Stimulated activated CD4-positive, alpha-beta T cell treated with anti-CD3 and anti-CD28 coated beads, Interleukin-1b, Interleukin-23, amount 100 ng/mL, for 1 hour (primary cell): Measurements from ENCODE around the gene IMPG2.
"Not testable (repeated sequence)": the region's sequence is repeated elsewhere in the genome, so short reads cannot be mapped to it uniquely, and the experiment has no call there.

Experiments
- DNase-seq, 2 donors: peaks; one replicate each; pipeline ENCODE4 v3.0.0-alpha.2; 2020; ENCODE audit warnings: low read depth in 2 of 2

Gene IMPG2

DNA sequence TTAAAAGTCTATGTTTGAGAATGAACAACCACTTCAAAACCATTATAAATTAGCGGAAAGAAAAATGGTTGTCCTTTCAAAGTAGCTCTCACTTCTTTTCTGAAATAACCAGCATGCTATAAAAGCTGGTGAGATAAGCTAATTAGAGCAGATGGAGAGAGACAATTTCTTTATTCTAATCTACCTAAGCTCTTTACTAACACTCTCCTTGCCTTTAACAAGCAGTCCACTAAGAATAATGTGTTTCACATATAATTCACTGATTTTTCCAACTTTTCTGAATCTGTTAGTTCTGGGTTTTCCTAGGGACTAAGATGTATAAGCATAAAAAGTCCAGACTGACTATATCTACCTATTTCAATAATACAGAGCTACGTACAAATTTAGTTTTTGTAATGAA lies at the start of gene IMPG2:
IMPG2 (minus strand) TSS at position 101 of the 400 bp plus-strand sequence. CDS start 203 bp downstream, outside the sequence.
- DNase-seq = no peak

GRCh38 chr3:101362406-101362805 lies 42.0 kb upstream of the IMPG2 start:
- no peak for DNase-seq

- no peak for DNase-seq
Measured at GRCh38 chr3:101351829-101352228, 31.5 kb upstream of the IMPG2 start.

DNA sequence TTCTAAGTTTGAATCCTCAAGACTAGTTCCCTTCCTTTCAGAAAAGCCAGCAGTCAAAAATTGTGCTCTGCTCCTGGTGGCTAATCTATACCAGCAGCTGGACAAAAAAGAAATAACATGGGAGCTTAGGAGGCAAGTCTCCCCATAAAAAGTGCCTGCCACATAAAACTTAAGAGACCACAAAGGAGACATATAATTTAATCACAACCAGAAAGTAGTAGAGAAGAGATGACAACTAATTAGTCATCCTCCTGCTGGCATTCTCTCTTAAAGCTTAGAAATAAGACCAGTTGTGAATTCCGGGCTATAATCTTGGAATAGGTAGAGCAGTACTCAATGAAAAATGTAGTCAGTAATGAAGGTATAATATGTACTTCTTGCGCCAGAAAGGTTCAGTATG lies 20.2 kb upstream of the IMPG2 start:
- no peak for DNase-seq

DNA sequence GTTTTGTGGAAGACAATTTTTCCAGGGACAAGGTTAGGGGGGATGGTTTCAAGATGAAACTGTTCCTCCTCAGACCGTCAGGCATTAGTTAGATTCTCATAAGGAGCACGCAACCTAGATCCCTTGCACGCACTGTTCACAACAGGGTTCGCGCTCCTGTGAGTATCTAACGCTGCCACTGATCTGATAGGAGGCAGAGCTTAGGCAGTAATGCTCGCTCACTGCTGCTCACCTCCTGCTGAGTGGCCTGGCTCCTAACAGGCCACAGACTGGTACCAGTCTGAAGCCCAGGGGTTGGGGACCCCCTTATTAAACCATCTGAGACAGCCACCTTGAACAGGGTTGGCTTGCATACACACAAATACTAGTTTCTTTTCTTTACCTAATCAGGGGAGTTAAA lies 13.5 kb upstream of the IMPG2 start:
- no peak for DNase-seq

DNA sequence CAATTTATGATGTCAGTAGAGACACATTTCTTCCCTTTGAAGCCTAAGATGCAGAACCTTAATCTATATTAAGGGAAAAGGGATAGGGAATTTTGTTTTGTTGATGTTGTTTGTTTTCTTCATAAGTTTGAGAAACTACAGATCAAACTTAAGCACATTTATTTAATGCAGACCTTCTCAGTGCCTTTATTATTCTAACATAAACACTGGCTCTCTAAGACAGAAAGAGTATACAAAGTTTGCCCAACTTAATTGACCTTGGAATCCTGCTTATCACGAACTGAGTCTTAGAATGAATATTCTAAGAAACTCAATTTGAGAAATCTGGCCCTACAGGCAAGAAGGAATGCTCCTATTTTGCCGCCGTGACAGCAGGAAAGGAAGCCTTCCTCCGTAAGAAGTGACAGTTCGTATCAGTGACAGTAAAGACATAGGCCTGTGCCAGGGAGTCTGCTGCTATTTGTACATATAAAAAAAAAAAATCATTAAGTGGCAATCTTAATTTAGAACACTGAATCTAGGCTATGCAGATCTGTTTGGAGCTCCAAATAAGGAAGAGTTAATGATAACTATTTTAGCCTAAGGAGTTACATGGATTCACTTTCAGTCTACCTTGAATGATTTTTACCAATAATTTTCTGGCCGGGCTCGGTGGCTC lies 8.8 kb upstream of the IMPG2 start:
- DNase-seq = no peak

DNA sequence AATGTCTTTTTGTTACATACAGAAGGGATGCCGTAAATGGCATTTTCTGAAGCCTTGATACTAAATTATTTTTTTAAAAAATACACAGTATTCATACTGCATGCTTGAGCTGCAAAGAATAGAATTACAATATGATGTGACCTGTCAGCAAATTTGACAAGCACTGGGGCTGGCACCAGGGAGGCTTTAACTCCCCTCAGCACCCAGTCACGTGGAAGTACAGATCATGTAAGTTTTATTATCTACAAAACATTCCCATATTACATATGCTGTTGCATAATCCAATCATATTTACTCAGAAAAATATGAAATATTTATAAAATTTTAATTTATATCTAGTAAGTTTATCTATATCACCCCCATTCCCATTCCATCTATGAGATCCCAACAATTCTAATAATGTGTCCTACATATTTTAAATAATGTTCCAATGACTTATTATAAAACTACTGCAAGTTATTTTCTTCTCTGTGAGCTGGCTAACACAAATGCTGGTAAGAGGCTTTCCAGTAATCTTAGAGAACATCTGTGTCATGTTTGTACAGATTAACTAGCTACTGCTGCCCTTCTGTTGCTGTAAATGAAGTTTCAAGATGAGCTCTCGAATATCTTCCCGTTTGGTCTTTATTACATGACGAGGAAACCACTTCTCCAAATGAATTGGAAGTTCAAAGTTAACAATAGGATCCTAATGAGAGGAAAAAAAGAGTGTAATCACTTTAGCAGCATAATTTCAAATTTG lies 5.2 kb upstream of the IMPG2 start:
- no peak for DNase-seq

DNA sequence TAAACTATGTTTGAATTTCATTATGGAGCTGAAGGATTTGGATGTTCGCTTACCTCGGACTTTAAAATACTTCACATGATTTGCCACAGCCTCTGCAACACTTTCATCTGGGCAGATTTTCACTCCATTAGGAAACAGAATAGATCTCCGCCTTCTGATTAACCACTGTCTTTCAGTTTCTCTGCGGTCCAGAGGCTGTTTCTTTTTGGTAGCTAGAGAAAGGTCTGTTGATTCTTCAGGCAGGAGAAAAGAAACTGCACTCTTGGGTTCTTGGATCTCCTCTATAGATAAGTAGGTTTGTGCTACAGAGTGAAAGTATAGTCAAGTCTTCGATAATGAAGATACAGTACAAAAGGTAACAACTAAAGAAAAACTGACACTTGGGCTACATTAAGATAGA lies 844 bp downstream of the IMPG2 start:
- DNase-seq = no peak

DNA sequence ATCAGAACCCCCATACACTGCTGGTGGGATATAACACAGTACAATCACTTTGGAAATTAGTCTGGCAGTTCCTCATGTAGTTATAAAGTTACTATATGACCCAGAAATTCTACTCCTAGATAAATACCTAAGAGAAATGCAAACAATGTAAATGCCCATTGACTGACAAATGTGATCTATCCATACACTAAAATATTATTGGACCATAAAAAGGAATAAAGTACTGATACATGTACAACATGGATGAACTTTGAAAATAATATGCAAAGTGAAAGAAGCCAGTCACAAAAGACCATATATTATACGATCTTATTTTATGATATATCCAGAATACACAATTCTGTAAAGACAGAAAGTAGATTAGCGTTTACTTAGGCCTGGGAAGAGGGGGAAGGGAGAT lies 7.8 kb downstream of the IMPG2 start:
- DNase-seq = no peak

- no peak for DNase-seq
Measured at GRCh38 chr3:101311676-101312075, 8.7 kb downstream of the IMPG2 start.

- DNase-seq = no peak
Measured at GRCh38 chr3:101310978-101311375, 9.4 kb downstream of the IMPG2 start.

GRCh38 chr3:101308147-101308772 lies 12.1 kb downstream of the IMPG2 start:
- not testable (repeated sequence) for DNase-seq

DNA sequence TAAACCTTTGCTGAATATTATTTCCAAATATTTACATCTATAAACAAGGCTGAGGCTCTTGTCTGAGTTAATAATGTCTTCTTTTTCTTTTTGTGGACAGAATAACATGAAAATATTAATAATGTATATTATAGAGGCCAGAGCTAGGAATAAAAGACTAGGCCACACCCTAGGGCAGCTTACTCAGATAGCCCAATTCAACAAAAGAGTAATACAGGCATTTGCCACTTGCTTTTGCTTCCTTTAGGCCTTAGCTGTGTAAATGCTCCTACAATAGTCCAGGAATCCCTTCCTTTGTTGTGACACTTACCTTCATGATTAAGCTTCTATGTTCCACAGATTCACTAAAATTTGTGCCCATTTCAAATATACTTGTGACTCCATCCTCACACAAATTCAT lies 16.5 kb downstream of the IMPG2 start:
- DNase-seq = no peak

DNA sequence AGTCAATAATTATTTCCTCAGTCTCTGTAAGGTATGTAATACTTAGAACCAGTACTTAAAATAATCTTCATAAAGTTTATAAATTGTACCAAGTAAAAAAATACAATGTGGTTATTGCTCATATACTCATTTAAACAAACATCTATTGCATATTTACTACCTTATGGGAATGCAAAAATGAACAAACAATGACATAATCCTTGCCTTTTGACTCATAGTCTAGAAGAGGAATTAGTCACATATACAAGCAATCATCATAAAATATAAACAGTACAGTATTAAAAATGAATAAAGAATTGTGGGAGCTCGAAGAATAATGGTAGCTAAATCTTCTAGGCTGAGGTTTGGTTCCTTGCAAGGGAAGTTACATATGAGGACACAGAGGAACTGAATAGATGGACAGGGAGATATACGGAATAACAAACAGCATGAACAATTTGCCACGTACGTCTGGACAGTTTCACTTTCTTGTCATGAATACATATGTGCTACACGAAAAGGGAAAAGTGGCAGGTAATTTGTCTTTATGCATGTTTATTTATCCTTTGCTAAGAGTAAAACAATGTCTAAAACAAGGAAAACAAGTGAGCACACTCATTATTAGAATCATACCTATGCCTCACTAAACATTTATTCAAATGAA lies 17.2 kb downstream of the IMPG2 start:
- no peak for DNase-seq

- no peak for DNase-seq
Measured at GRCh38 chr3:101300073-101300472, 20.3 kb downstream of the IMPG2 start.

DNA sequence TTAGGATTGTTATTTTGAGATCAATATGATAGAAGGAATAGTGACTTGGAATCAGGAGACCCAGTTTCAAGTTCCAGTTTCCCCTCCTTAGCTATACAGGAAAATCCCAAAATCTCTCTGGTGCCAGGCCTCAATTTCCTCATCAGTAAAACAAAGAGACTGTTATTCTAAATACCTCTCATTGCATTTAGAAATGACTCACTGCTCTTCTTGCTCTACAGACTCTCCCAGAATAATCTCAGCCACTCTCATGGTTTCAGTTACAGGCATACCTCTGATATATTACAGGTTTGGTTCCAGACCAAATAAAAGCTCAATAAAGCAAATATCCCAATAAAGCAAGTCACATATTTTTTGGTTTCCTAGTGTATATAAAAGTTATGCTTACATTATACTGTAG lies 28.3 kb downstream of the IMPG2 start:
- DNase-seq = no peak

DNA sequence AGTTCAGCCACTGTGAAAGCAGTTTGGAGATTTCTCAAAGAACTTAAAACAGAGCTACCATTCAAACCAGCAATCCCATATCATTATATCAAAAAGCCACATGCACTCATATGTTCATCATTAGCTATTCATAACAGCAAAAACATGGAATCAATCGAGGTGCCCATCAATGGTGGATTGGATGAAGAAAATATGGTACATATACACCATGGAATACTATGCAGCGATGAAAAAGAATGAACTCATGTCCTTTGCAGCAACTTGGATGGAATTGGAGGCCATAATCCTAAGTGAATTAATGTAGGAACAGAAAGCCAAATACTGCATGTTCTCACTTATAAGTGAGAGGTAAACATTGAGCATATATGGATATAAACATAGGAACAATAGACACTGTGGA lies 32.1 kb downstream of the IMPG2 start:
- DNase-seq = no peak

DNA sequence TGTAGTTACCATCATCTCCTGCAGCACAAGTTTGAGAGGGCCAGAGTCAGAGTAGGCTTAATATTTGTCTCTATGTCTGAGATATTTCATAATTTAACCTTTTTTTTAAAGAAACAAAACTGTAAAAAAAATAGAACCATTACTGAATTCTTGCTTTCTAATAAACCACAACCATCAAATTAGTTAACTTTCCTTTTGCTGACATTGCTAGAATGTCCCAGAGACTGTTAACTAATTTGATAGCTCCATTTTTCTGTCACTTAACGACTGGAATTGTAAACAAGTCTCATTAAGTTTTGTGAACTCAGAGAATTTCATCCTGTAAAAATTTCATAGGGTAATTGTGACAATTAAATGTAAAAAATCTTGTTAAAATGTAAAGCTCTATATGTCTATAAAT lies 35.6 kb downstream of the IMPG2 start:
- DNase-seq = no peak

DNA sequence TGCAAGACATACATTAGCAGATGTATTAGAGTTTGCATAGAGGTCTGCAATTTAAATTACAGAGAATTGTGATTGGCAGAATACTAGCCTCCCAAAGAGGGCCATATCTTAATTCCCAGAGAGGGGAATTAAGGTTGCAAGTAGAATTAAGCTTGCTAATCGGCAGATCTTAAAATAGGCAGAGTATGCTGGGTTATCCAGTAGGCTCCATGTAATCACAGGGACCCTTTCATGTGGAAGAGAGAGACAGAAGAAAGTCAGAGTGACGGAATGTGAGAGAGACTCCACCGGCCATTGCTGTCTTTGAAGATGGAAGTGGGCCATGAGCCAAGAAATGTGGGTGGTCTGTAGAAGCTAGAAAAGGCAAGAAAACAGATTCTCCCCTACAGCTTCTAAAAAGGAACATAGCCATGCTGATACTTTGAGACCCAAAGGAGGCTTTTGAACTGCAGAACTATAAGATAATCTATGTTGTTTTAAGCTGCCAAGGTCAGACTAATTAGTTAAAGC lies 38.8 kb downstream of the IMPG2 start:
- DNase-seq = no peak

DNA sequence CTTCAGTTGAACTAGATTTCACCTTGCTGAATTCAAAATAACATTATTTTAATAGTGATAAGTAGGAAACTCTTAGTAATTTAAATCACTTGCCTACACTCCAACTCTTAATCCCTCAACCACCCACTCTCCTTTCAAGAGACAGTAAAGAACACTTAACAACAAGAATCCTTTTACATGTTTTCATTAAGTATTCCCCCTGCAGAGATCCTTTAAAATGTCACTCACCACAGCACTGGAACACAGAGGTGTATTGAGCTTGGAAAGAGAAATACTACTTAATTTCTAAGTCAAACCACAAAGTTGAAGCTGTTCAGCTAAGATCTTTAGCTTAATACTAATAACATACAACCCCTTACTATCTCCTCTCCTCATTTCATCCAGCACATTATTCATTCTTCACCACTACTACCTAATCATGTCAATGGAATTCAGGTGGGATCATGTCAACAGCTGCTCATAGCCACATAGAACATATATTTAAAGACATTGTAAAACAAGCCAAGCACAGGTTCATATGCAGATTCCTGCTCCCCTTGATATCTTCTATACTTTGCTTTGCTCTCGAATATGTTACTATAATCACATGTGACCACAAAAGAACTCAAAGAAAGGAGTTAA lies 40.5 kb downstream of the IMPG2 start:
- DNase-seq = no peak

DNA sequence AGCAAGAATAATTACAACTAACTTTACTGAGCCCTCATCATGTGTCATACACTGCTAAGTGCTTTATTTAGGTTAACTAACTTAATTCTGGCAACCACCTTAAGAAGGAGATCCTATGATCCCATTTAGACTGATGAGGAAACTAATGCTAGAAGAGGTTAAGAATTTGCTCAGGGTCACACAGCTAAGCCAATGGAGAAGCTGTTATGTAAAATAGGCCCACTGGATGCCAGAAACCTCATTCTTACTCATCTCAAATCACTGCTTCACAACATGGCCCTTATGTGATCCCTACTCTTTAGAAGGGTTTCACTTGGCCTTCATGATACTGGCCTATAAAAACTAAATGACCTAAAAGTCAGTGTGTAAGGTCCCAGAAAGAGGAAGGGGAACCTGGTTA lies 41.2 kb downstream of the IMPG2 start:
- no peak for DNase-seq

GRCh38 chr3:101278727-101279126 lies 41.6 kb downstream of the IMPG2 start:
- DNase-seq = no peak
